GM21390 (cell line): ENCODE results near the gene SIGLEC7.
"Not testable (repeated sequence)": the region's sequence is repeated elsewhere in the genome, so short reads cannot be mapped to it uniquely, and the experiment has no call there.

Experiments
- ATAC-seq: cut with Tn5 transposase; IDR thresholded peaks from one replicate; pipeline ENCODE4 v1.9.1; 2021; ENCODE audit not compliant: unreplicated experiment

Gene SIGLEC7

DNA sequence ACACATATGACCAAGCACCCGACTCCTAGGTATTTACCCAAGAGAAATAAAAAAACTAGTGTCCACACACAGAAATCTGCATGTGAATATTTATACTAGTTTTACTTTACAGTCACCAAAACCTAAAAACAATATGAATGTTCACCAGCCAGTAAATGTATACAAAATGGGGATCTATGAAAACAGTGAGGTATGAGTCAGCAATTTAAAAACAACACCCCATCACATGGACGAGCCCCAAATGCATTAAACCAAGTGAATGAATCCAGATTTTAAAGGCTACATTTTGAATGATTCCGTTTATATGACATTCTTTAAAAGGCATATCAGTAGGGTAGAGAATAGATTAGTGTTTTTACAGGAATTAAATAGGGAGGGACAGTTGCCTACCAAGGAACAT is 22.1 kb downstream of the SIGLEC7 start:
- ATAC-seq: no peak

DNA sequence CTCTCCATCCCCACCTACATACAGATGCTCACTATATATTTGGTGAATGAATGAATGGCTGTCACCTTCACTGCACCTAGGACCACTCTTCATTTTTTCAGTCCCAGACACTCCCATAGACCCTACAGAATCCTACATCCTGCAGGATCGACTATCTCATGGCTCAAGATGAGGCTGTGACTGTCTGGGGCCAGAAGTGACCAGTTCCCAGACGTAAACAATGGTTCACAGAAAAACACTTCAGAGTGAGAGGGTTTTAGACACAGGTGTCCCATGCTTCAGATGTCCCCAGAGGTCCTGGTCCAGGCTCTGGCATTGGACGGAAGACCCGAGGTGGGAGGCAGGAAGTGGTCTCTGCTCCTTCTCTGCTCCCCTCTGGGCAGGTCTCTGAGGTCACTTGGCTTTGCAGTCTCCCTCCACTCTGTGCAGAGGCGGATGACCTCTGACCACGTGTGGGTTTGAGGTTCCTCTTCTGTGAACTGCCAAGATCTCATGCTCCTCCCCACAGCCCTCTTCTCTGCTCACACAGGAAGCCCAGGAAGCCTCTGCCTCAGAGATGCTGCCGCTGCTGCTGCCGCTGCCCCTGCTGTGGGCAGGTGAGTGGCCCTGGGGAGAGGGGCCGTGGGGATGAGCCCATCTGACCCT is 24.9 kb downstream of the SIGLEC7 start:
- no peak for ATAC-seq

DNA sequence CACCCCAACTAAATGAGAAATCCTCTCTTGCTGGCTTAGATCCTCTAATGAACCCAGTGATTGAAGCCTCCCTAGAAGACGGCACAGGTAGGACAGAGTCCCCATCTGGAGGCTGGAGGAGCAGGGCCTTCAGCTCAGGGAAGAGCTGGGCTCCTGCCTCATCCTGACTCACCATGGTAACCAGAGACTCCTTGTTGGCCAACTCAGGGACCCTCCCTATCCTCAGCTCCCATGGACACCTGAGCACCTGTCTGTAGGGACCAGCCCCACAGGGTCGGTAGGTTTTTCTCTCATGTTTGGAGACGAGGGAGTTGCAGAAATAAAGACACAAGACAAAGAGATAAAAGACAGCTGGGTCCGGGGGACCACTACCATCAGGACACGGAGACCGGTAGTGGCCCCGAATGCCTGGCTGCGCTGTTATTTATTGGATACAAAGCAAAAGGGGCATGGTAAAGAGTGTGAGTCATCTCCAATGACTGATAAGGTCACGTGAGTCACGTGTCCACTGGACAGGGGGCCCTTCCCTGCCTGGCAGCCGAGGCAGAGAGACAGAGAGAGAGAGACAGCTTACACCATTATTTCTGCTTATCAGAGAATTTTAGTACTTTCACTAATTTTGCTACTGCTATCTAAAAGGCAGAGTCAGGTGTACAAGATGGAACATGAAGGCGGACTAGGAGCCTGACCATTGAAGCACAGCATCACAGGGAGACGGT is 26.6 kb downstream of the SIGLEC7 start:
- no peak for ATAC-seq

DNA sequence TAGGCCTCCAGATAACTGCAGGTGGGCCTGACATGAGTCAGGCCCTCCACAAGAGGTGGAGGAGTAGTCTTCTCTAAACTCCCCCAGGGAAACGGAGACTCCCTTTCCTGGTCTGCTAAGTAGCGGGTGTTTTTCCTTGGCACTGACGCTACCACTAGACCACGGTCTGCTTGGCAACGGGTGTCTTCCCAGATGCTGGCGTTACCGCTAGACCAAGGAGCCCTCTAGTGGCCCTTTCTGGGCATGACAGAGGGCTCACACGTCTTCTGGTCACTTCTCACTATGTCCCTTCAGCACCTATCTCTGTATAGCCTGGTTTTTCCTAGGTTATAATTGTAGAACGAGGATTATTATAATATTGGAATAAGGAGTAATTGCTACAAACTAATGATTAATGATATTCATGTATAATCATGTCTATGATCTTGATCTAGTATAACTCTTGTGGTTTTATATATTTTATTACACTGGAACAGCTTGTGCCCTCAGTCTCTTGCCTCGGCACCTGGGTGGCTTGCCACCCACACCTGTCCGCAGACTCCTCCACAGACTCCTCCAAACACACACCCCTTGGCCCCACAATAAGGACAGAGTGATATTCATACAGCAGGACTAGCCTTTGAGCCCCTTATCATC is 27.3 kb downstream of the SIGLEC7 start:
- not testable (repeated sequence) for ATAC-seq

DNA sequence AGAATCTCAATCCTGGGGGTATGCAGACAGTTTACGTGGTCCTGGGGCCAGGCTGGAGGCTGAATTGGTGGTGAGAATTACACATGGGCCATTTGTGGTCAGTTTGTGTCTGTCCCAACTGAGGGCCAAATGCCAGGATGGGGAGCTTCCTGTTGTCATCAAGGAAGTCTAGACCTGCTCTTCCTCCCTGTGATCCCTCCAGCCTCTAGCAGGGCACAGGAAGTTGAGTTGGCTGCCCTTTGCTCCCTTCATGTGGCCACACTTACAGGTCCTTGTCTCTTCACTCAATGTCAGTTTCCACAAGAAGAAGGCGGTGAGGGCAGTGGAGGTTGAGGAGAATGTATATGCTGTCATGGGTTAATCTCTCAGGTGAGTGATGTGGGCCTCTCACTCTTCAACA is 30.1 kb downstream of the SIGLEC7 start:
- ATAC-seq: no peak

DNA sequence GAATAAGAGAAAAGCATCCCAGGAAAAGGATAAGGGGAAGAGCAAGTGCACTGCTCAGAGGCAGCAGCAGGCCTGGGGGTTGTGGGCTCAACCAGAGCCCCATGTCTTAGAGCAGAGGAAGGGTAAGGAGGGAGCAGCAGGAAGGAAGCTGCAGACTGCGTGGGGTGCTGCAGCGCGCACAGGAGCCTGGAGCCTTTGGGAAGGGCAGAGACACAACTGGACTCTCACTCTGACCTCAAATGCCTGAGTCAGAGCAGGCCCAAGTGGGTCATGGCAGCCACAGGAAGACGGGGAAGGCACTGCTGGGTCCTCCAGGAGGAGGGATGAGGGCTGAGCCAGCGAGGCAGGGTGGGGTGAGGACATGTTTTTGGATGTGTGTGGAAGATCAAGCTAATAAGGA is 31.6 kb downstream of the SIGLEC7 start:
- ATAC-seq: no peak

DNA sequence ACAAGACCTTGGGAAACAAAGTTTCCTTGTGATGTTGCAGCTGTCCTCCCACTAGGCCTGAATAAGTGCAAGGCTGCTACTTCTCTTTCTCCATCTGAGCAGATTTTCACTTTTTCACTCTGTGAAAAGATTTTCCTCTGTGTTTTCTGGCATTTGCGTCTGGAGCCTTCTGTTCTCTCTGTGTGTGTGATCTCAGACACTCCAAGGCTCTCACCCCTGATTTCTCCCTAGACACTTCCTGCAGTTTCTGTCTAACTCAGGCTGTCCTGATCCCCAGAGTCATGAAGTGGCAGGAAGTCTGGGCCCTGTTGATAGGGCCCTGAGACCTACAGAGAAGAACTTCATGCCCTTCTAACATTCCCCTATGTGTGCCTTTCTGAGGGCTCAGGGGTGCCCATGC is 37.2 kb downstream of the SIGLEC7 start:
- ATAC-seq: no peak

DNA sequence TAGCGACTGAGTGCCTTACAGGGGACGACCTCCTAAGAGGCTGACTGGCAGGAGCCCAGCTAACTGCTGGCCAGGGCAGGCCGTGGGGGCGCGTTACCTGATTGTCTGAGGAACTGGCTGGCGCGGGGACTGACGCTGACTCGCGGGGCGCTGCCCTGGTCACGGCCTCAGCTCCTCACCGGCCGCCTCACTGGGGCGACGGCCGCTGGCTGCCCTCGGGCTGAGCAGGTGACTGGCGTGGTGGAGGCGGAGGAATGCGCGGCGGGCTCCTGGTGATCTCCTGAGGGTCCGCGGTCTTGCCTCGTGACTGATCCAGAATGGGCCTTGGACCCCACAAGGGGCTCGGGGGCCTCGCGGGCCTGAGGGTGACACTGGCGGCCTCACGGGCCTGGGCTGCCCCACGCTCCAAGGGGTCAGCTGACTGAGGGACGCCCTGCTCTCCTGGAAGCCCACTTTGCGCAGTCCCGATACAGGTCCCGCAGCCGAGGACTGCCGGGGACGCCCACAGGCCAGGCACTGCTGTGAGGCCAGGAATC is 39.3 kb downstream of the SIGLEC7 start:
- ATAC-seq: no peak

DNA sequence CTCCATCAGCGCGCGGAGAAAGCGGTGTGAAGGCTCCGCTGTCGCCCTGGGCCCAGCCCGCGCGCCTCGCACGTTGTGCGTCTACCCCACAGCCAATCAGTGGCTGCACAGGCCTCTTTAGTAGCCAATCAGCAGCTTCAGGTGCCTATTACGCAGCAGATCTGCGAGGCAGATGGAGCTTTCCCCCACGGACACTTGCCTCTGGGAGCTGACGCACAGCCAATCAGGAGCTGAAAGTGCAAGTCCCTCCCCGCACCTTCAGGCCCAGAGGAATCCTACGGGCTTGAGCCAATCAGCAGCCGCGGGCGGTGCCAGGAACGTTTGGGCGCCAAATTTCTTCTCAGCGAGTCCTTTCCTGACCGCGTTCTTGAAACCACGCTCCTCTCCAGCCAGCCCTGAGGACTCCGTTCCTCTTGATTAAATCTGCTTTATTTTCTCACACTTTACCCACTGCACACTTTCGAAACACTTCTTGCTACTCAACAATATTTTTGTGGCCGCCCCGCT is 39.9 kb downstream of the SIGLEC7 start:
- ATAC-seq: no peak

DNA sequence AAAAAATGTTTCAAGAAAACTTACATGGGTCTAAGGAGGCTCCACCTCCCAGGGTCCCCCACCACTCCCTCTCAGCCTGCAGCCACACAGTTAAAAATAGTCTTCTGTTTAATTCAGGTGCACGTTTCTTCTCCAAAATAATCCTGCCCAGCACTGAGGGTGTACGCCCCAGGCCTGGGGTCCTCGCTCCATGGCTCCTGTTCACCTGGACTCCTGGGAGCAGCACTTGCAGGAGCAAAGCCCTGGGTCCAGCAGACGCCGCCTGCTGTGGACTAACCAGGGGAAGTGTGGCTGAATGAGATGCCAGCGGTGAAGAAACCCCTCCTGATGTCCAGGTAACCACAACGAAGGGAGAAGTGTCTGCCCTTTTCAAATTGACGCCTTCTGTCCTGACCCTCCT is 41.5 kb downstream of the SIGLEC7 start:
- no peak for ATAC-seq

DNA sequence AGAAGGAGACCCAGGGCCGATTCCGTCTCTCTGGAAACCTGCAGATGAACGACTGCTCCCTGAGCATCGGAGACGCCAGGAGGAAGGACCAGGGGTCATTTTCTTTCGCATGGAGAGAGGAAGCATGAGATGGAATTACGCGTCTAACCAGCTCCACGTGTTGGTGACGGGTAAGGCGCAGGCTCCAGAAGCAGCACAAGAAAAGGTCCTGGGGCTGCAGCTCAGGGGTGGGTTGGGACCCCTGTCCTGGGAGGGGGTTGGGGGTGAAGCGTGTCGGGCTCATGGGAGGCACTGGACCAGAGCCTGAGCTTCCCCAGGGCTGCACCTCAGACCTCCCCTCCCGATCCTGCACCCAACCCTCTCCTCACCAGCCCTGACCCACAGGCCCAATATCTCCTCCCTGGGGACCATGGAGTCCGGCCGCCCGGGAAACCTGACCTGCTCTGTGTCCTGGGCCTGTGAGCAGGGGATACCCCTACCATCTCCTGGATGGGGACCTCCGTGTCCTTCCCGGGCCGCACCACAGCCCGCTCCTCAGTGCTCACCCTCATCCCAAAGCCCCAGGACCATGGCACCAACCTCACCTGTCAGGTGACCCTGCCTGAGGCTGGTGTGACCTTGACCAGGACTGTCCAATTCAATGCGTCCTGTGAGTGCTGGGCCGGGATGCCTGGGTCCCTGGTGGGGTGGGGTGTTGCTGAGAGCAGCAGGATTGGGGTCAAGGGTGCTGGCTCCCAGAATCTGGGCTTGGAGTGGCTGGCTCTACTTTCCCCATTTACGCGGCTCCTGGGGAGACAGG is 43.2 kb downstream of the SIGLEC7 start:
- no peak for ATAC-seq

DNA sequence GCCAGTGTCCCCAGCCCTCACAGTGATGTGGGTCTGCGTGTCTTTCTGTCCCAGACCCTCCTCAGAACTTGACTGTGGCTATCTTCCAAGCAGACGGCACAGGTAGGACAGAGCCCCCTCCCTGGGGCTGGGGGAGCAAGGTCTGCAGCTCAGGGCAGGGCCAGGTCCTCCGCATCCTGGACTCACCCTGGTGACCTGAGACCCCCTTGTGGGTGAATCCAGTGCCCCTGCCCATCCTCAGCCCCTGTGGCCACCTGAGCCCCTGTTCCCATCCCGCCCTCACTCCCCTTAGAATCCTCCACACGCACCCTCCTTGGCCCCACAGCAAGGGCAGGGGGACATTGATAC is 43.7 kb downstream of the SIGLEC7 start:
- ATAC-seq: no peak

DNA sequence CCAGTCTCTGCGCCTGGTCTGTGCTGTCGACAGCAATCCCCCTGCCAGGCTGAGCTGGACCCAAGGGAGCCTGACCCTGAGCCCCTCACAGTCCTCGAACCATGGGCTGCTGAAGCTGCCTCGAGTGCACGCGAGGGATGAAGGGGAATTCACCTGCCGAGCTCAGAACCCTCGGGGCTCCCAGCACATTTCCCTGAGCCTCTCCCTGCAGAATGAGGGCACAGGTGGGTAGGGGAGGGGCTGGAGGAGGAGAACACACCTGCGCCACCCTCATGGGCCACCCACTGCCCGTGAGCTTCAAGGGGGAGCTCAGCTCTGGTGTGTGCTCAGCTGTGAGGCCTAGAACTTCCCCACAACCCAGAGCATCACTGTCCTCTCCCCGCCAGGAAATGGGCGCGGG is 44.2 kb downstream of the SIGLEC7 start:
- ATAC-seq: no peak

DNA sequence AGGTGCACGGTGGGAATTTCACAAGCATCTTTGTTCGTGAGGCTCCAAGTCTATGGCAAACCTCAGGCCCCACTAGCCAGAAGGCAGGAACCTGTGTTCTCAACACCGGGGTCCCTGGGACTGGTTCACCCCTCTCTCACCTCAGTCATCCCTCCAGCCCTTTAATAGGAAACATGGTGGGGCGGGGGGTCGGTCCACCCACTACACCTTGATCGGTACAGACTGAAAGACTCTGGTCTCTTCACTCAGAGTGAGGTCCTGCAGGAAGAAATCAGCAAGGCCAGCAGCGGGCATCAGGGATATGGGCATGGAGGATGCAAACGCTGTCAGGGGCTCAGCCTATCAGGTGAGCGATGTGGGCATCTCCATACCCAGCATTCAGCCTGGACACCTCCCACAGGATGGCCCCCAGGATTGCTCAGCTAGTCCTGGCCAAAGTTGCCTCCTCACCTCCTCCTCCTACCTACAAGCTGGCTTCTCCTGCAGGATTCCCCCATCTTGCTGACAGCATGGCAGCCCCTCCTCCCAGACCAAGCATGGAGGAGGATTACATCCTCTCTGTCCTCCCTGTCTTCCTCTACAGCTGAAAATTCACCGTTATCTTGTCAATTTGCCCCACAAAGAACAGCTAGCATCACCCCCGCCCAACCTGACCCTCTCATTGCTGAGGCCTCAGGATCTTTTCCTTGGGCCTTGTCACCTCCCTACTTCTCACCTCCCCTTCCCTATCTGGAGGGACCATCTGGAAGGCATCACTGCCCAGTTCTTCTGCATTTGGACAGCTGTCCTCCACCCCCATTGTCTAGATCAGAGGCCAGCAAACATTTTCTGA is 45.5 kb downstream of the SIGLEC7 start:
- no peak for ATAC-seq

DNA sequence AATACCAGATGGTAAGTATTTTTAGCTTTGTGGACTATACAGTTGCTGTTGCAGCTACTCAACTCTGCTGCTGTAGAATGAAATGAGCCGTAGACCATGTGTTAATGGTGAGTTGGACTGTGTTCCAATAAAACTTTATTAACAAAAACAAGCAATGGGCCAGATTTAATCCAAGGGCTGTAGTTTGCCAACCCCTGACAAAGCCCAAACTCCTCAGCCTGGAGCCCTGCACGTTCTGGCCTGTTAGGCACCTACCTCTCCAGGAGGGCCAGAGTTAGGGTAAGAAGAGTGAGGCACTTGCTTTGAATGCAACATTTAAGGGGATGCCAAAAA is 46.1 kb downstream of the SIGLEC7 start:
- ATAC-seq: no peak

DNA sequence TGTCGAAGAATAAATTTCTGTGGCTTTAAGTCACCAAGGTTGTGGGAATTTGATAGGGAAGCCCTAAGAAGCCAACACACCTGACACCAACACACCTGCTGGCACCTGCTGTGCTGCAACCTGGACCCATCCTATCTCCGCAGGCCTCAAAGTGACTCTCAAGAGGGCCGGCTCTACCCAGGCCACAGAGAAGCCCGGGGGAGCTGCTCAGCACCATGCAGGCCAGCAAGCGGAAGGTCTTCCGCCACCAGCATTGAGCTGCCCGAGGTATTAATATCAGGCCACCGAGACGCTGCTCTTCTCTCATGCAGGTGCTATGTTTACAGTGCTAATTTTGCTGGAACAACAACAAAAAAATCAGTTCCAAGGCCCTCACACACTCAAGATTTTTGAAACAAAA is 50.6 kb downstream of the SIGLEC7 start:
- ATAC-seq: no peak

DNA sequence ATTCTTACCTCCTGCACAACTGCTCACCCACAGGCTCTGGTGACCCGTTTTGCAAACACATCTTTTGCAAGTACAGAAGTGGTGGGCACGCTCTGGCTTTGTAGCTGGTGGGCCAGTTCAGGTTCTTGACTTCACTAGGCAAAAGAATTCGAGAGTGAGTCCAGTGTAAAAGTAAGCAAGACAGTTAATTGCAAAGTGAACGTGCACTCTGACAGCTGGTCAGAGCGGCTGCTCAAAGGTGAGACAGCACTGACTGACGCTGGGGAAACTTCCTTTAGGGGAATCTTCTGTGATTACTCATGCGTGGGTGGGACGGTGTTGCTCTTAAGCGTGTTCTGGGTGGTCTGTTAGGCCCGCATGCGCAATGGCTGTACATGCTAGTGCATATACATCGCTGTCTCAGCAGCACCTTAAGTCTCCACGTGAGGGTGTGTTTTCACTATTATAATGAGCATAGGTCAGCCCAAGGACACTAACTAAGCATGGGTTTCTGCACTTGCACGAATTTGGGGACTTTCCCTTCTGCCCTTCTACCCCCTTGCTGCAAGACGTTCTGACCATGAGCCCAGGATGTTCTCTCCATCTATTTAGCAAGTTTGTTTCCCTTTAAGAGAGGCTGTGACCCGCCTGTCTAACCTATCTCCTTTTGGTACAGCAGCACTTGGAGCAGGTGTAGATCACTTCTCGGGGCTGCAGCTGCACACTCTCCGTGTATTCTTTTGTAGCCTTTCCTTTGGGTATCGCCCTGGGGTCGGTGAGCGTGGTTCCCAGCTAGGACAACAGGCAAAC is 52.6 kb downstream of the SIGLEC7 start:
- no peak for ATAC-seq

DNA sequence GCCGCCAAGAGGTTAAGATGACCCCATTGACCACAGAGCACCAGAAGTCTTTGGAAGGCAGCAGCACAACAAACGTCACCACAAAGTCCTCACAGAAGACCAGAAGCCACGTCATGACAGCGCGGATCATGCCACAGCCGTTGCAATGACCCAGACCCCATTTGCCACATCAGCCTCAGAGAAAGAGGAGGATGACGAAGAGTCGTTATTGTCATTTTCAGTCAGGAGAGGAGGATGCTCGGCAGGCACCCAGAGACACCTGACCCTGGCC is 53.1 kb downstream of the SIGLEC7 start:
- no peak for ATAC-seq

DNA sequence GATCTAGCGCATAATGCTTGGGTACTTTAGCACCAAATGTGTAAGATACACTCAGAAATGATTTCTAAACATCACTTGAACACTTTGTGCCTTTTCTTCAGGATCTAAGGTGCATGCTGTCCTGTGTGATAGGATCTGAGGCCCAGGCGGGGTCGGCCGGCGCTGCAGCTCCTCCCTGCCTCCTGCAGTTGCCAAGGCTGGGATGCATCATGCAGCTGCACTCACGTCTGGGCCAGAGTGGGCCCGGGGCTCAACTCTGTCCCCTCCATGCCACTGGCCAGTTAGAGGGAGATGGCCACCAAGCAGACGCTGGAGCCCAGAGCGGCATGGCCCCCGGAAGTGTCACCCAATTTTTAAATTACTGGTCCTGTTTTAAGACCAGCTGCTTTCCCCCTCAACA is 53.5 kb downstream of the SIGLEC7 start:
- no peak for ATAC-seq

DNA sequence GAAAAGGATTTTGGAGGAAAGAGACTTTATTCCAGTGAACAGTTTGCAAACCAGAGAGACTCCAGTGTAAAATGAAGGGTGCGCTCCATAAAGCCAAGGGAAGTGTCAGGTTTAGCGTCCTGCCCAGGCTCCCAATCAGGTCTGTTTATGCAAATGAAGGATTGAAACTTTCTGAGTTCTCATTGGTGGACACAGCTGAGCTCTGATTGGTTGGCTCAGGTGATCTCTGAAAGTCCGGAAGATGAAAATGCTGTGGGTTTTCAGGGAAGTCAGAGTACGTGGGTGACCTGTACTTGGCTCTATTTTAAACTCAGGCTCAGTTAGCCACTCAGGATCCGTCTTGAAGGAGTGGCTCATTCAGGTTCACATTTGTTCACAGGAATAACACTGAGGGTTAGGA is 54.1 kb downstream of the SIGLEC7 start:
- ATAC-seq: no peak
